Panc1 (cell line): Measurements from ENCODE around the gene FYN.

ENCODE experiments used
- POLR2AphosphoS5 ChIP-seq: IDR thresholded peaks from 2 replicates; pipeline ENCODE4 v1.6.1; 2012; ENCODE audit warnings: mild to moderate bottlenecking, low read depth, low read length, moderate library complexity
- SIN3A ChIP-seq: IDR thresholded peaks from 2 replicates; pipeline ENCODE4 v1.6.1; 2012; ENCODE audit warnings: low read depth, mild to moderate bottlenecking, low read length, moderate library complexity, borderline replicate concordance; ENCODE audit not compliant: insufficient read depth
- TF ChIP-seq, protein P1 (sequence below): fragments of 450-650 bp; IDR thresholded peaks from 2 replicates; pipeline ENCODE4 v1.5.1; 2017; ENCODE audit warnings: mild to moderate bottlenecking

DNA sequence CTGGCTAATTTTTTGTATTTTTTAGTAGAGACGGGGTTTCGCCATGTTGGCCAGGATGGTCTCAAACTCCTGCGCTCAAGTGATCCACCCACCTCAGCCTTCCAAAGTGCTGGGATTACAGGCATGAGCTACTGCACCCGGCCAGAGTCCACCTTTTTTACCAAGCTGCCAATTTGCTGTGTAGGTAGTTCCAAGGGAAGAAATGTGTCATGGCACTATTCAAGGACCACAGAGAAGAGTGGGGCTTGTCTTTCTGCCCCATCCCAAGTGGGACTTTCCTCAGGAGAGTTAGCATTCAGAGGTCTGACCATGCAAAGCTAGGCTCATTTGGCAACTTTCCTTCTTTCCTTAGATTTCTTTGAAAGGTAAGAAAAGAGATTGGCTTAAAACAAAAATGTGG lies 155.6 kb downstream of the FYN start:
- no peak for TF ChIP-seq POLR2AphosphoS5
- TF ChIP-seq, protein P1, sequence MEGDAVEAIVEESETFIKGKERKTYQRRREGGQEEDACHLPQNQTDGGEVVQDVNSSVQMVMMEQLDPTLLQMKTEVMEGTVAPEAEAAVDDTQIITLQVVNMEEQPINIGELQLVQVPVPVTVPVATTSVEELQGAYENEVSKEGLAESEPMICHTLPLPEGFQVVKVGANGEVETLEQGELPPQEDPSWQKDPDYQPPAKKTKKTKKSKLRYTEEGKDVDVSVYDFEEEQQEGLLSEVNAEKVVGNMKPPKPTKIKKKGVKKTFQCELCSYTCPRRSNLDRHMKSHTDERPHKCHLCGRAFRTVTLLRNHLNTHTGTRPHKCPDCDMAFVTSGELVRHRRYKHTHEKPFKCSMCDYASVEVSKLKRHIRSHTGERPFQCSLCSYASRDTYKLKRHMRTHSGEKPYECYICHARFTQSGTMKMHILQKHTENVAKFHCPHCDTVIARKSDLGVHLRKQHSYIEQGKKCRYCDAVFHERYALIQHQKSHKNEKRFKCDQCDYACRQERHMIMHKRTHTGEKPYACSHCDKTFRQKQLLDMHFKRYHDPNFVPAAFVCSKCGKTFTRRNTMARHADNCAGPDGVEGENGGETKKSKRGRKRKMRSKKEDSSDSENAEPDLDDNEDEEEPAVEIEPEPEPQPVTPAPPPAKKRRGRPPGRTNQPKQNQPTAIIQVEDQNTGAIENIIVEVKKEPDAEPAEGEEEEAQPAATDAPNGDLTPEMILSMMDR, result no peak
- no peak for TF ChIP-seq SIN3A
